Measurements from ENCODE around the gene HIF3A.

DNA sequence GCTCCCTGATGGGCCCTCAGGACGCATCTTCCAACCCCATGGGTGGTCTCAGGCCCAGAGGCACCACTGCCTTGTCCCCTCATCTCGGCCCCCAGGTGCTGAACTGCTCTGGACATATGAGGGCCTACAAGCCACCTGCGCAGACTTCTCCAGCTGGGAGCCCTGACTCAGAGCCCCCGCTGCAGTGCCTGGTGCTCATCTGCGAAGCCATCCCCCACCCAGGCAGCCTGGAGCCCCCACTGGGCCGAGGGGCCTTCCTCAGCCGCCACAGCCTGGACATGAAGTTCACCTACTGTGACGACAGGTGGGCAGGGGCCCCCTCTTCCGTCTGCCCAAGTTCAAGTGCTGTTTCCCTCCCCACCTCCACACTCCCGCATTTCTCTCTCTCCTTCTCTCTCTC, 12.2 kb downstream of the HIF3A start:
- TF ChIP-seq POLR2A (IDR thresholded peaks at IDR 0.05): no peak
- no peak for TF ChIP-seq CTCF (IDR thresholded peaks at IDR 0.05)

Data from esophagus squamous epithelium (tissue), 4 donors.